KMS-11 (cell line): ENCODE results near the gene ATRNL1.

Experiments used
- H2AFZ ChIP-seq: fragments of 200-600 bp; sonication (generic); 2 replicates; pipeline ENCODE4 v1.6.1; 2016; ENCODE audit warnings: antibody characterized with exemption, mixed run types, low read depth
- H3K27ac ChIP-seq: fragments of 200-600 bp; sonication (generic); 2 replicates; pipeline ENCODE4 v1.6.1; 2016; ENCODE audit warnings: mild to moderate bottlenecking, mixed run types
- H3K27me3 ChIP-seq: fragments of 200-600 bp; sonication (generic); 2 replicates; pipeline ENCODE4 v1.6.1; 2017; ENCODE audit warnings: mild to moderate bottlenecking, low read depth, mixed run types, moderate library complexity; ENCODE audit not compliant: insufficient read depth
- H3K36me3 ChIP-seq: fragments of 200-600 bp; sonication (generic); 2 replicates; pipeline ENCODE4 v1.6.1; 2017; ENCODE audit warnings: mild to moderate bottlenecking, mixed run types; ENCODE audit not compliant: insufficient read depth
- H3K4me1 ChIP-seq: fragments of 200-600 bp; sonication (generic); 2 replicates; pipeline ENCODE4 v1.6.1; 2016; ENCODE audit warnings: mild to moderate bottlenecking, low read depth, mixed run types; ENCODE audit not compliant: poor library complexity, severe bottlenecking
- H3K4me2 ChIP-seq: fragments of 200-600 bp; sonication (generic); 2 replicates; pipeline ENCODE4 v1.7.0; 2016; ENCODE audit warnings: mild to moderate bottlenecking, mixed run types
- H3K4me3 ChIP-seq: fragments of 200-600 bp; sonication (generic); IDR thresholded peaks from 2 replicates; pipeline ENCODE4 v1.6.1; 2017; ENCODE audit warnings: low read depth, low read length, mixed read lengths; ENCODE audit not compliant: insufficient read depth
- H3K79me2 ChIP-seq: fragments of 200-600 bp; sonication (generic); 2 replicates; pipeline ENCODE4 v1.6.1; 2016; ENCODE audit warnings: low read depth, mixed run types; ENCODE audit not compliant: insufficient read depth
- H3K9ac ChIP-seq: fragments of 200-600 bp; sonication (generic); 2 replicates; pipeline ENCODE4 v1.6.1; 2016; ENCODE audit warnings: mild to moderate bottlenecking, mixed run types
- H4K20me1 ChIP-seq: fragments of 200-600 bp; sonication (generic); 2 replicates; pipeline ENCODE4 v1.6.1; 2016; ENCODE audit warnings: mild to moderate bottlenecking, mixed run types; ENCODE audit not compliant: insufficient read depth
- TF ChIP-seq, protein P1 (sequence below): fragments of 200-600 bp; sonication (generic); conservative IDR thresholded peaks from 2 replicates; pipeline ENCODE4 v1.6.1; 2017; ENCODE audit warnings: low read depth, mild to moderate bottlenecking, antibody characterized with exemption, low read length, moderate library complexity, mixed read lengths

ATRNL1 gene

DNA sequence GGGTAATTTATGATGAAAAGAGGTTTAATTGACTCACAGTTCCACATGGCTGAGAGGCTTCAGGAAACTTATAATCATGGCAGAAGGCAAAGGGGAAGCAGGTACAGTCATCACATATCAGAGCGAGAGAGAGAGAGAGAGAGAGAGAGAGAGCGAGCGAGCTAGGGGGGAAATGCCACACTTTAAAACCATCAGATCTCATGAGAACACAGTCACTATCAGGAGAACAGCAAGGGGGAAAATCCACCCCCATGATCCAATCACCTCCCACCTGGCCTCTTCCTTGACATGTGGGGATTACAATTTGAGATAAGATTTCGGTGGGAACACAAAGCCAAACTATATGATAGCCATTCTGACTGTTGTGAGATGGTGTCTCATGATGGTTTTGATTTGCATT is 603.6 kb downstream of the ATRNL1 start:
- Histone ChIP-seq H3K4me1 (no peaks in the 10 kb centered on the region), H3K4me3 (no peak overlapping the region)

DNA sequence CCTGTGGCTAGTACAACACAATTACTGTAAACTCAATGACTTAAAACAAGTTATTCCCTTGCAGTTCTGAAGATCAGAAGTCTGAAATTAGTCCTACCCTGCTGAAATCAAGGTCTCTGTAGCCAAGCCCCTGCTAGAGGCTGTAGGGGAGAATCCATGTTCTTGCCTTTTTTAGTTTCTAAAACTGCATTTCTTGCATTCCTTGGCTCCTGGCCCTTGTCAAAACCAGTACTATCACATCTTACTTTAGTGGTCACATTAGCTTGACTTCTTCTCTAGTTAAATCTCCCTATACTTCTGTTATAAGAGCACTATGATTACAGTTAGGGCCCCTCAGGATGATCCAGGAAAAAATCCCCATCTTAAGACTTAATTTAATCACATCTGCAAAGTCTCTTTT is 612.9 kb downstream of the ATRNL1 start:
- H3K36me3 ChIP-seq = no peaks in the 10 kb centered on the region
- no peak overlapping the region for H3K27ac ChIP-seq
- no peaks in the 10 kb centered on the region for H4K20me1 ChIP-seq
- TF ChIP-seq, protein P1, sequence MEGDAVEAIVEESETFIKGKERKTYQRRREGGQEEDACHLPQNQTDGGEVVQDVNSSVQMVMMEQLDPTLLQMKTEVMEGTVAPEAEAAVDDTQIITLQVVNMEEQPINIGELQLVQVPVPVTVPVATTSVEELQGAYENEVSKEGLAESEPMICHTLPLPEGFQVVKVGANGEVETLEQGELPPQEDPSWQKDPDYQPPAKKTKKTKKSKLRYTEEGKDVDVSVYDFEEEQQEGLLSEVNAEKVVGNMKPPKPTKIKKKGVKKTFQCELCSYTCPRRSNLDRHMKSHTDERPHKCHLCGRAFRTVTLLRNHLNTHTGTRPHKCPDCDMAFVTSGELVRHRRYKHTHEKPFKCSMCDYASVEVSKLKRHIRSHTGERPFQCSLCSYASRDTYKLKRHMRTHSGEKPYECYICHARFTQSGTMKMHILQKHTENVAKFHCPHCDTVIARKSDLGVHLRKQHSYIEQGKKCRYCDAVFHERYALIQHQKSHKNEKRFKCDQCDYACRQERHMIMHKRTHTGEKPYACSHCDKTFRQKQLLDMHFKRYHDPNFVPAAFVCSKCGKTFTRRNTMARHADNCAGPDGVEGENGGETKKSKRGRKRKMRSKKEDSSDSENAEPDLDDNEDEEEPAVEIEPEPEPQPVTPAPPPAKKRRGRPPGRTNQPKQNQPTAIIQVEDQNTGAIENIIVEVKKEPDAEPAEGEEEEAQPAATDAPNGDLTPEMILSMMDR = no peak
- no peaks in the 10 kb centered on the region for H3K27me3 ChIP-seq
- peaks cover 5% of the 10 kb centered on the region for H3K4me1 ChIP-seq
- no peak overlapping the region for H3K9ac ChIP-seq
- no peak overlapping the region for H2AFZ ChIP-seq
- H3K79me2 ChIP-seq = no peaks in the 10 kb centered on the region
- H3K4me3 ChIP-seq = no peak overlapping the region
- no peak overlapping the region for H3K4me2 ChIP-seq

More for the DNA sequence above, 603.6 kb downstream of the ATRNL1 start:
- Histone ChIP-seq H3K9ac (no peak overlapping the region), H3K27ac (no peak overlapping the region), H2AFZ (no peak overlapping the region), H3K36me3 (no peaks in the 10 kb centered on the region), H4K20me1 (no peaks in the 10 kb centered on the region), H3K27me3 (no peaks in the 10 kb centered on the region), H3K4me2 (no peak overlapping the region), H3K79me2 (no peaks in the 10 kb centered on the region)
- TF ChIP-seq, protein P1 = no peak

DNA sequence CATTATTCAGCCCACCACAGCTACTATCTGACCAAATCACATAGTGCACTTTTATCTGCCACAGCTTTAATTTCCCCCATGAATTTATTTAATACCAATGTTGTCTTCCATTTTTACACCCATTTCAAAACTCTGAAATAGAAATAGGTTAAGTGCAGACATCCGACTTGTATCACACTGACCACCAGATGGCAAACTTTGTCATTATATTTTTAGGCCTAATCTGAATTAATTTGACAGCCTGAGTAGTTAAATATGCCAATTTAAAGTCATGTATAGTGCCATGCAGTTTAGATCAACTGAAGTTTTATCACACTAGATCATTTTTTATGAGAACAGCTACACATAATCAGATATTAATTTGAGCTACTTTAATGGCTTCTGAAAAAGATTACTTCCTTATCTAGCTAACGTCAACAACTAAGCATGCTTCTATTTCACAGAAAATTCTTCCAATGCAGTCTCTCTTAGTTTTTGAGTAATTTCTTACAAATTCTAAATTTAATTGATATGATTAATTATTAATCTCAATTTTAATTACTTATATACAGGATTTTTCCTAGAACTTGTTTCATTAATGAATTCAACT is 613.4 kb downstream of the ATRNL1 start:
- Histone ChIP-seq H3K4me2 (no peak overlapping the region), H3K27me3 (no peaks in the 10 kb centered on the region), H3K36me3 (no peaks in the 10 kb centered on the region), H3K4me3 (no peak overlapping the region), H4K20me1 (no peaks in the 10 kb centered on the region), H3K4me1 (peaks cover 5% of the 10 kb centered on the region), H3K79me2 (no peaks in the 10 kb centered on the region), H3K27ac (no peak overlapping the region), H3K9ac (no peak overlapping the region), H2AFZ (no peak overlapping the region)
- TF ChIP-seq, protein P1 = peak; percentile 64; the same call in 1 of the 2 replicates

DNA sequence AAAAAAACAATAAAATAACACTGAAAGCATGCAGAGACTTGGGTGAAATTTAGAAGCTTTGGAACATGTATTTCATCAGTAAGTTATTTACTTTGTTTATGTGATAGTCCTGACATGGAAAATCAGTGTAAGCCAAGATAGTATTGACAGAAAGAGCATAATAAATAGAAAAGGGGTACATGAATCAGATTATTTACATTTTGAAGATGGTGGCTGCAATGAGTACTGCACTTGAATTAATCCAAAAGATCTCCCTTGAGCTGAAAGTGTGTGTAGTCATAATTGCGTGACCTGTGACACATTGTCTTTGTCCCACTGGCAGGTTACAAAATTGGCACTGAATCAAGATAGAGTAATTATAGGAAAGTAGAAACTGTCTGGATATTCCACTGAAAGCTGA is 617.0 kb downstream of the ATRNL1 start:
- Histone ChIP-seq H3K36me3 (no peaks in the 10 kb centered on the region), H3K27ac (no peak overlapping the region), H3K9ac (no peak overlapping the region), H3K27me3 (no peaks in the 10 kb centered on the region), H3K4me1 (peaks cover 5% of the 10 kb centered on the region), H3K4me3 (no peak overlapping the region), H2AFZ (no peak overlapping the region), H3K79me2 (no peaks in the 10 kb centered on the region), H3K4me2 (no peak overlapping the region), H4K20me1 (no peaks in the 10 kb centered on the region)
- TF ChIP-seq, protein P1 = no peak
